H1 (cell line): ENCODE data around the gene ZFAND3. TPM values are rescaled to one million over a fixed set of nuclear protein-coding genes. Genes with fewer than 3 reads are reported as not detected.

Source experiments
- CTCF ChIA-PET: fragments of 300-600 bp; sonication (Branson Sonifier 250); formaldehyde crosslinking; loops from one replicate; lab custom pipeline; 2021; ENCODE audit not compliant: partially characterized antibody; lab: Charles Lee
- POLR2A ChIA-PET: fragments of 300-600 bp; sonication (Branson Sonifier 250); formaldehyde crosslinking; loops from one replicate; lab custom pipeline; 2021; ENCODE audit warnings: inconsistent platforms; ENCODE audit not compliant: partially characterized antibody; lab: Charles Lee
- DNase-seq, 2 experiments: peaks; one replicate each; pipeline versions ENCODE4 v3.0.0 to v3.0.0-alpha.2; 2010 to 2022; ENCODE audit warnings: low spot score in 2 of 2, low read depth in 1 of 2, mixed read lengths in 1 of 2
- FAIRE-seq: peaks from 2 replicates; lab custom pipeline; 2011; peaks lifted over from hg19 to GRCh38; lab: Jason Lieb, UNC
- H2AFZ ChIP-seq: 2 replicates; pipeline ENCODE4 v1.8.1; 2012; ENCODE audit warnings: low read length, inconsistent platforms
- H2AK5ac ChIP-seq: 2 replicates; pipeline ENCODE4 v1.6.1; 2013; ENCODE audit warnings: low read depth, low read length
- H2BK120ac ChIP-seq: replicated peaks from 2 replicates; pipeline ENCODE3; 2013; ENCODE audit warnings: low read depth, low read length, inconsistent platforms
- H2BK12ac ChIP-seq: 2 replicates; pipeline ENCODE4 v1.6.1; 2013; ENCODE audit warnings: low read depth, low read length
- H2BK15ac ChIP-seq: 2 replicates; pipeline ENCODE4 v1.6.1; 2013; ENCODE audit warnings: low read length
- H2BK20ac ChIP-seq: 2 replicates; pipeline ENCODE4 v1.6.1; 2013; ENCODE audit warnings: low read length
- H2BK5ac ChIP-seq: 2 replicates; pipeline ENCODE4 v1.6.1; 2013; ENCODE audit warnings: low read depth, low read length
- H3K14ac ChIP-seq: 2 replicates; pipeline ENCODE4 v1.6.1; 2013; ENCODE audit warnings: inconsistent platforms; ENCODE audit not compliant: insufficient read length
- H3K18ac ChIP-seq: 2 replicates; pipeline ENCODE4 v1.6.1; 2013; ENCODE audit warnings: low read length; ENCODE audit errors: extremely low read depth
- H3K23ac ChIP-seq: 2 replicates; pipeline ENCODE4 v1.6.1; 2013; ENCODE audit warnings: inconsistent platforms; ENCODE audit not compliant: insufficient read length
- H3K23me2 ChIP-seq: 2 replicates; pipeline ENCODE4 v1.6.1; 2013; ENCODE audit warnings: low read depth, low read length
- H3K27ac ChIP-seq: 2 replicates; pipeline ENCODE4 v1.6.1; 2011; ENCODE audit warnings: low read depth, low read length, inconsistent platforms
- H3K27me3 ChIP-seq, 4 experiments: replicated peaks in 1 of 4; 1 replicate in 1 of 4; 2 replicates in 3 of 4; pipeline versions ENCODE4 v1.6.1 to v1.8.1; 2011 to 2013; ENCODE audit warnings: low read length in 3 of 4, mild to moderate bottlenecking in 3 of 4, inconsistent platforms in 2 of 4, mixed read lengths in 2 of 4, moderate library complexity in 1 of 4; ENCODE audit not compliant: control insufficient read depth in 3 of 4, insufficient read depth in 3 of 4; ENCODE audit errors: extremely low read depth in 1 of 4
- H3K36me3 ChIP-seq, 4 experiments: 2 replicates each; pipeline versions ENCODE4 v1.6.1 to v1.8.1; 2011 to 2013; ENCODE audit warnings: mild to moderate bottlenecking in 4 of 4, low read length in 3 of 4, moderate library complexity in 2 of 4, control low read depth in 1 of 4, inconsistent platforms in 1 of 4; ENCODE audit not compliant: insufficient read depth in 4 of 4, control insufficient read depth in 2 of 4
- H3K4ac ChIP-seq: replicated peaks from 2 replicates; pipeline ENCODE3; 2013; ENCODE audit warnings: low read length, low read depth, mixed read lengths, inconsistent platforms; ENCODE audit not compliant: insufficient read length
- H3K4me1 ChIP-seq, 4 experiments: replicated peaks in 1 of 4; 1 replicate in 1 of 4; 2 replicates in 3 of 4; pipeline versions ENCODE4 v1.6.1 to v1.8.1; 2011 to 2013; ENCODE audit warnings: low read length in 3 of 4, inconsistent platforms in 2 of 4, mixed read lengths in 1 of 4; ENCODE audit not compliant: insufficient read depth in 4 of 4, control insufficient read depth in 3 of 4
- H3K4me2 ChIP-seq, 2 experiments: 2 replicates each; pipeline versions ENCODE4 v1.6.1 to v1.8.1; 2011 to 2013; ENCODE audit warnings: low read depth in 2 of 2, low read length in 2 of 2, control low read depth in 1 of 2, inconsistent platforms in 1 of 2, mild to moderate bottlenecking in 1 of 2; ENCODE audit not compliant: insufficient read depth in 1 of 2
- H3K4me3 ChIP-seq, 4 experiments: fragments of 200-600, 300-600 bp in 1 of 4; sonication (generic), shearing (Covaris generic), sonication (Bioruptor Twin) in 1 of 4; 2 replicates each; pipeline versions ENCODE4 v1.5.1 to v1.8.1; 2011 to 2016; ENCODE audit warnings: low read length in 4 of 4, low read depth in 3 of 4, control low read depth in 2 of 4, inconsistent platforms in 2 of 4, mild to moderate bottlenecking in 2 of 4, mixed read lengths in 1 of 4, moderate library complexity in 1 of 4; ENCODE audit not compliant: insufficient read depth in 2 of 4; ENCODE audit errors: extremely low read depth in 1 of 4
- H3K56ac ChIP-seq: replicated peaks from 2 replicates; pipeline ENCODE3; 2013; ENCODE audit warnings: low read depth, mild to moderate bottlenecking, mixed read lengths, low read length, inconsistent platforms; ENCODE audit not compliant: insufficient read length
- H3K79me1 ChIP-seq: 2 replicates; pipeline ENCODE4 v1.6.1; 2013; ENCODE audit warnings: low read depth, low read length, control low read depth
- H3K79me2 ChIP-seq, 2 experiments: 2 replicates each; pipeline versions ENCODE4 v1.6.1 to v1.8.1; 2012 to 2013; ENCODE audit warnings: low read length in 2 of 2, mild to moderate bottlenecking in 2 of 2, inconsistent platforms in 1 of 2; ENCODE audit not compliant: insufficient read depth in 2 of 2, control insufficient read depth in 1 of 2
- H3K9ac ChIP-seq, 4 experiments: replicated peaks in 1 of 4; 1 replicate in 1 of 4; 2 replicates in 3 of 4; pipeline versions ENCODE4 v1.6.1 to v1.8.1; 2011 to 2013; ENCODE audit warnings: low read depth in 3 of 4, low read length in 3 of 4, control low read depth in 2 of 4, mild to moderate bottlenecking in 2 of 4, moderate library complexity in 2 of 4, inconsistent platforms in 1 of 4; ENCODE audit errors: extremely low read depth in 1 of 4
- H3K9me3 ChIP-seq, 2 experiments: 2 replicates each; pipeline versions ENCODE4 v1.6.1 to v1.8.1; 2012 to 2013; ENCODE audit warnings: mild to moderate bottlenecking in 2 of 2, moderate library complexity in 2 of 2, control low read depth in 1 of 2, inconsistent platforms in 1 of 2, low read depth in 1 of 2, low read length in 1 of 2, mixed read lengths in 1 of 2; ENCODE audit not compliant: insufficient read depth in 2 of 2
- H4K20me1 ChIP-seq, 2 experiments: replicated peaks in 1 of 2; 2 replicates each; pipeline versions ENCODE3 to v1.8.1; 2011 to 2013; ENCODE audit warnings: inconsistent platforms in 2 of 2, low read length in 2 of 2, mild to moderate bottlenecking in 1 of 2; ENCODE audit not compliant: insufficient read depth in 2 of 2, control insufficient read depth in 1 of 2
- H4K5ac ChIP-seq: 2 replicates; pipeline ENCODE4 v1.6.1; 2013; ENCODE audit warnings: low read length, low read depth, mixed read lengths, inconsistent platforms; ENCODE audit not compliant: insufficient read length
- H4K8ac ChIP-seq: 2 replicates; pipeline ENCODE4 v1.8.0; 2013; ENCODE audit warnings: mild to moderate bottlenecking, moderate library complexity, low read length, inconsistent platforms; ENCODE audit not compliant: insufficient read depth; ENCODE audit errors: extremely low read depth
- H4K91ac ChIP-seq: replicated peaks from 2 replicates; pipeline ENCODE3; 2013; ENCODE audit warnings: low read length, mixed read lengths, inconsistent platforms; ENCODE audit not compliant: insufficient read length
- BCL11A ChIP-seq, 2 experiments: IDR thresholded peaks; one replicate each; pipeline ENCODE4 v1.6.1; 2011; ENCODE audit warnings: low read depth in 2 of 2, low read length in 2 of 2, mild to moderate bottlenecking in 2 of 2
- GTF2F1 ChIP-seq: IDR thresholded peaks from 2 replicates; pipeline ENCODE4 v1.6.1; 2012; ENCODE audit warnings: low read depth, low read length, improper control_type of control experiment, borderline replicate concordance
- POLR2AphosphoS5 ChIP-seq: IDR thresholded peaks from 2 replicates; pipeline ENCODE4 v1.6.1; 2011; ENCODE audit warnings: low read depth, low read length
- RAD21 ChIP-seq, 2 experiments: IDR thresholded peaks in 1 of 2; conservative IDR thresholded peaks in 1 of 2; 2 replicates each; pipeline ENCODE4 v1.6.1; 2011; ENCODE audit warnings: low read depth in 2 of 2, low read length in 2 of 2, improper control_type of control experiment in 1 of 2, inconsistent platforms in 1 of 2, mild to moderate bottlenecking in 1 of 2, moderate library complexity in 1 of 2
- SIX5 ChIP-seq: IDR thresholded peaks from 2 replicates; pipeline ENCODE4 v1.6.1; 2011; ENCODE audit warnings: mild to moderate bottlenecking, low read depth, low read length
- SP1 ChIP-seq: IDR thresholded peaks from 2 replicates; pipeline ENCODE4 v1.6.1; 2011; ENCODE audit warnings: low read depth, low read length
- SP2 ChIP-seq: IDR thresholded peaks from 2 replicates; pipeline ENCODE4 v1.6.1; 2012; ENCODE audit warnings: mild to moderate bottlenecking, low read length, inconsistent platforms
- SUZ12 ChIP-seq: fragments of 200-600 bp; sonication (generic); IDR thresholded peaks from 2 replicates; pipeline ENCODE4 v1.6.1; 2012; ENCODE audit warnings: mild to moderate bottlenecking, inconsistent platforms, low read length, moderate library complexity, mixed read lengths
- TCF12 ChIP-seq: IDR thresholded peaks from 2 replicates; pipeline ENCODE4 v1.6.1; 2011; ENCODE audit warnings: low read depth, mild to moderate bottlenecking, low read length
- TEAD4 ChIP-seq: IDR thresholded peaks from 2 replicates; pipeline ENCODE4 v1.6.1; 2012; ENCODE audit warnings: low read depth, low read length, inconsistent platforms, mixed read lengths
- WGBS, 2 experiments: shearing (Covaris generic) in 1 of 2; methylation state at CpG; one replicate each; pipeline versions ENCODE4 v1.1.6 to v1.1.7; 2013 to 2015; ENCODE audit warnings: low lambda C conversion rate in 2 of 2, mixed read lengths in 2 of 2, inconsistent platforms in 1 of 2, low coverage in 1 of 2, missing lambda C conversion rate in 1 of 2; ENCODE audit not compliant: insufficient replicate concordance in 2 of 2, insufficient coverage in 1 of 2, insufficient read length in 1 of 2; ENCODE audit errors: extremely low coverage in 1 of 2, missing lambda C conversion rate in 1 of 2; 5-methylcytosine and 5-hydroxymethylcytosine counted together
- polyA plus RNA-seq, 7 experiments: library from polyadenylated mRNA; depleted of rRNA in 3 of 7; stranded (reverse) in 5 of 7; unstranded in 2 of 7; fragments of >200 nt in 5 of 7; fragments of 200-250 nt in 2 of 7; gene quantifications; 1 replicate in 5 of 7; 2 replicates in 1 of 7; 4 replicates in 1 of 7; pipeline versions ENCODE4 v1.2.1 to v1.2.3, GENCODE V29; 2011 to 2013; ENCODE audit warnings: missing spikeins in 2 of 7, mixed read lengths in 2 of 7
- total RNA-seq: library from RNA; stranded (reverse); fragmentation: NEBNext Ultra II Directional; extraction: Animal tissue kit (Norgen Biotek cat#: 25700); gene quantifications from 2 replicates; pipeline ENCODE4 v1.2.1, GENCODE V29; 2021
- TF ChIP-seq, protein P1 (sequence below), 3 experiments: IDR thresholded peaks; 1 replicate in 2 of 3; 2 replicates in 1 of 3; pipeline versions ENCODE4 v1.5.1 to v1.6.1; 2011; ENCODE audit warnings: low read length in 3 of 3, mild to moderate bottlenecking in 3 of 3, inconsistent platforms in 2 of 3, low read depth in 1 of 3, moderate library complexity in 1 of 3; ENCODE audit not compliant: insufficient read depth in 1 of 3; ENCODE audit errors: control extremely low read depth in 1 of 3
- TF ChIP-seq, protein P2 (sequence below): IDR thresholded peaks from 2 replicates; pipeline ENCODE4 v1.6.1; 2012; ENCODE audit warnings: inconsistent platforms

The ZFAND3 gene
- total and polyA plus RNA-seq, 2 of the 8 experiments (the other 6 are each of a cell fraction or from before 2014, with no cell fraction given), result 13.0 to 51.3 TPM

- 84% methylated on average over 3 of the region's 3 CpGs; no CpG with 5 or more reads in 1 of the 2 experiments for WGBS, 2 experiments
- H3K27me3 ChIP-seq, result no peaks in the 10 kb centered on the region
- CTCF ChIA-PET, result interaction anchor here (1.4 to 2.3 kb wide), 2 partner anchors 11 to 16 kb away, joined by 5 to 6 read pairs; no protein-coding TSS in a partner anchor
- TF ChIP-seq, protein P1, sequence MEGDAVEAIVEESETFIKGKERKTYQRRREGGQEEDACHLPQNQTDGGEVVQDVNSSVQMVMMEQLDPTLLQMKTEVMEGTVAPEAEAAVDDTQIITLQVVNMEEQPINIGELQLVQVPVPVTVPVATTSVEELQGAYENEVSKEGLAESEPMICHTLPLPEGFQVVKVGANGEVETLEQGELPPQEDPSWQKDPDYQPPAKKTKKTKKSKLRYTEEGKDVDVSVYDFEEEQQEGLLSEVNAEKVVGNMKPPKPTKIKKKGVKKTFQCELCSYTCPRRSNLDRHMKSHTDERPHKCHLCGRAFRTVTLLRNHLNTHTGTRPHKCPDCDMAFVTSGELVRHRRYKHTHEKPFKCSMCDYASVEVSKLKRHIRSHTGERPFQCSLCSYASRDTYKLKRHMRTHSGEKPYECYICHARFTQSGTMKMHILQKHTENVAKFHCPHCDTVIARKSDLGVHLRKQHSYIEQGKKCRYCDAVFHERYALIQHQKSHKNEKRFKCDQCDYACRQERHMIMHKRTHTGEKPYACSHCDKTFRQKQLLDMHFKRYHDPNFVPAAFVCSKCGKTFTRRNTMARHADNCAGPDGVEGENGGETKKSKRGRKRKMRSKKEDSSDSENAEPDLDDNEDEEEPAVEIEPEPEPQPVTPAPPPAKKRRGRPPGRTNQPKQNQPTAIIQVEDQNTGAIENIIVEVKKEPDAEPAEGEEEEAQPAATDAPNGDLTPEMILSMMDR (IDR thresholded peaks at IDR 0.05; ENCODE audit: control extremely low read depth in 1 of 3, insufficient read depth in 1 of 3, low read depth in 1 of 3, low read length in 3 of 3), result no peak
- TF ChIP-seq, protein P2, sequence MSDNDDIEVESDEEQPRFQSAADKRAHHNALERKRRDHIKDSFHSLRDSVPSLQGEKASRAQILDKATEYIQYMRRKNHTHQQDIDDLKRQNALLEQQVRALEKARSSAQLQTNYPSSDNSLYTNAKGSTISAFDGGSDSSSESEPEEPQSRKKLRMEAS, result no peak
- no peak for TF ChIP-seq POLR2AphosphoS5
- TF ChIP-seq SP1, result no peak
- no peak for TF ChIP-seq SP2
- no peak for TF ChIP-seq SUZ12
- no peak for TF ChIP-seq RAD21 (IDR thresholded peaks at IDR 0.05 in 1 of 2, conservative IDR thresholded peaks at IDR 0.05 in 1 of 2; ENCODE audit: low read depth in 2 of 2, low read length in 2 of 2)
- TF ChIP-seq GTF2F1, result no peak
- no peak for TF ChIP-seq SIX5
- no peak for TF ChIP-seq TEAD4
- TF ChIP-seq TCF12, result no peak
- TF ChIP-seq BCL11A (IDR thresholded peaks at IDR 0.05; ENCODE audit: low read depth in 2 of 2, low read length in 2 of 2), result no peak
These were observed 10.4 kb upstream of the ZFAND3 start for GRCh38 chr6:37809197-37809543.

More at GRCh38 chr6:37809197-37809543, 10.4 kb upstream of the ZFAND3 start:
- H3K56ac ChIP-seq, result no peak overlapping the region
- no peak overlapping the region for H3K4me2 ChIP-seq
- H3K4me3 ChIP-seq, result no peak overlapping the region
- no peak overlapping the region for H4K91ac ChIP-seq
- no peak overlapping the region for H2BK20ac ChIP-seq
- H2BK120ac ChIP-seq, result no peak overlapping the region
- H2AK5ac ChIP-seq, result no peak overlapping the region
- no peak overlapping the region for H3K14ac ChIP-seq
- no peaks in the 10 kb centered on the region for H4K20me1 ChIP-seq
- H4K5ac ChIP-seq, result no peak overlapping the region
- no peak overlapping the region for H2AFZ ChIP-seq
- no peak overlapping the region for H3K23ac ChIP-seq
- H4K8ac ChIP-seq, result no peak overlapping the region
- no peaks in the 10 kb centered on the region for H3K36me3 ChIP-seq
- H3K9me3 ChIP-seq, result no peaks in the 10 kb centered on the region
- H3K9ac ChIP-seq, result no peak overlapping the region
- no peak overlapping the region for H2BK15ac ChIP-seq
- POLR2A ChIA-PET, result interaction anchor here (2.1 kb wide), 1 partner anchor 9 kb away, joined by 12 read pairs; no protein-coding TSS in a partner anchor
- no peak overlapping the region for H2BK5ac ChIP-seq
- H3K4ac ChIP-seq, result no peak overlapping the region
- no peak overlapping the region for H3K18ac ChIP-seq
- peaks cover 0 to 6% (median 0%) of the 10 kb centered on the region in 4 experiments; a peak in 2 of 7 replicates for H3K4me1 ChIP-seq
- H3K27ac ChIP-seq, result no peak overlapping the region
- H3K79me1 ChIP-seq, result no peaks in the 10 kb centered on the region
- DNase-seq (no peak), FAIRE-seq (no peak)
- H2BK12ac ChIP-seq, result no peak overlapping the region
- H3K23me2 ChIP-seq, result no peaks in the 10 kb centered on the region; the same call in 1 of the 2 replicates
- H3K79me2 ChIP-seq, result no peaks in the 10 kb centered on the region
